A549 (cell line): ENCODE results near the gene SMIM38.

Source experiments
- MAFK ChIP-seq: fragments of 450-650 bp; IDR thresholded peaks from 2 replicates; pipeline ENCODE4 v1.6.1; 2014; ENCODE audit not compliant: partially characterized antibody
- MYC ChIP-seq: IDR thresholded peaks from 2 replicates; pipeline ENCODE4 v1.6.1; 2012; ENCODE audit warnings: mild to moderate bottlenecking, inconsistent platforms, low read length, improper control_type of control experiment, borderline replicate concordance
- NFE2L2 ChIP-seq: fragments of 150-350 bp; conservative IDR thresholded peaks from 2 replicates; pipeline ENCODE4 v1.6.1; 2014; ENCODE audit warnings: low read length
- NR3C1 ChIP-seq: fragments of >200 bp; sonication (Bioruptor Twin); formaldehyde crosslinking; IDR thresholded peaks from 3 replicates; pipeline ENCODE4 v1.6.1; 2017
- PHF8 ChIP-seq: fragments of 200-600 bp; sonication (generic); IDR thresholded peaks from 2 replicates; pipeline ENCODE4 v1.6.1; 2016; ENCODE audit warnings: low read depth, mild to moderate bottlenecking, antibody characterized with exemption, moderate library complexity, borderline replicate concordance
- POLR2A ChIP-seq: IDR thresholded peaks from 2 replicates; pipeline ENCODE4 v1.6.1; 2012; ENCODE audit warnings: mild to moderate bottlenecking, low read length
- POLR2AphosphoS2 ChIP-seq: conservative IDR thresholded peaks from 2 replicates; pipeline ENCODE4 v1.6.1; 2012; ENCODE audit warnings: low read length, improper control_type of control experiment, inconsistent platforms
- RFX5 ChIP-seq: fragments of 450-650 bp; IDR thresholded peaks from 2 replicates; pipeline ENCODE4 v1.7.1; 2014; ENCODE audit warnings: antibody characterized with exemption, mild to moderate bottlenecking, moderate library complexity
- SMC3 ChIP-seq: fragments of >200 bp; sonication (Bioruptor Twin); formaldehyde crosslinking; IDR thresholded peaks from 3 replicates; pipeline ENCODE4 v1.6.1; 2018; ENCODE audit warnings: inconsistent platforms
- ZC3H11A ChIP-seq: fragments of 450-650 bp; IDR thresholded peaks from 2 replicates; pipeline ENCODE4 v1.6.1; 2014; ENCODE audit warnings: antibody characterized with exemption, mild to moderate bottlenecking
- TF ChIP-seq, protein P1 (sequence below): fragments of >200 bp; sonication (Bioruptor Twin); formaldehyde crosslinking; IDR thresholded peaks from 3 replicates; pipeline ENCODE4 v1.5.1; 2016
- TF ChIP-seq, protein P2 (sequence below): fragments of 200-600 bp; sonication (generic); IDR thresholded peaks from 2 replicates; pipeline ENCODE4 v1.6.1; 2016; ENCODE audit warnings: antibody characterized with exemption, mild to moderate bottlenecking, moderate library complexity
- TF ChIP-seq, protein P3 (sequence below): IDR thresholded peaks from 2 replicates; pipeline ENCODE4 v1.6.1; 2012
- TF ChIP-seq, protein P4 (sequence below): fragments of 150-350 bp; IDR thresholded peaks from 2 replicates; pipeline ENCODE4 v1.6.1; 2014; ENCODE audit warnings: low read depth, mild to moderate bottlenecking, low read length

DNA sequence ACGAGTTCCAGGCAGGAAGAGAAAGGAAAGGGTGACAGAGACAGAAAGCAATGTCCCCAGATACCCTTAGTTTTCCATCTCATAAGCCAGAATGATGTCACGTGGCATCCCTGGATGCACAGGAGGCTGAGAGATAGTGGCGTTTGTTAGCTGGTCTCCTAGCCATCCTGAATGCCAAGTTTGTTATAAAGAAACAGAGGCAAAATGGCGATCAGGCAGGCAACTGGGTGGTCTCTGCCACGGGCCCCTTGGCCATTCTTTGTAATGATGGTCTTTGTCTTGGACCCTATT lies 5.3 kb downstream of the SMIM38 start:
- TF ChIP-seq, protein P1, sequence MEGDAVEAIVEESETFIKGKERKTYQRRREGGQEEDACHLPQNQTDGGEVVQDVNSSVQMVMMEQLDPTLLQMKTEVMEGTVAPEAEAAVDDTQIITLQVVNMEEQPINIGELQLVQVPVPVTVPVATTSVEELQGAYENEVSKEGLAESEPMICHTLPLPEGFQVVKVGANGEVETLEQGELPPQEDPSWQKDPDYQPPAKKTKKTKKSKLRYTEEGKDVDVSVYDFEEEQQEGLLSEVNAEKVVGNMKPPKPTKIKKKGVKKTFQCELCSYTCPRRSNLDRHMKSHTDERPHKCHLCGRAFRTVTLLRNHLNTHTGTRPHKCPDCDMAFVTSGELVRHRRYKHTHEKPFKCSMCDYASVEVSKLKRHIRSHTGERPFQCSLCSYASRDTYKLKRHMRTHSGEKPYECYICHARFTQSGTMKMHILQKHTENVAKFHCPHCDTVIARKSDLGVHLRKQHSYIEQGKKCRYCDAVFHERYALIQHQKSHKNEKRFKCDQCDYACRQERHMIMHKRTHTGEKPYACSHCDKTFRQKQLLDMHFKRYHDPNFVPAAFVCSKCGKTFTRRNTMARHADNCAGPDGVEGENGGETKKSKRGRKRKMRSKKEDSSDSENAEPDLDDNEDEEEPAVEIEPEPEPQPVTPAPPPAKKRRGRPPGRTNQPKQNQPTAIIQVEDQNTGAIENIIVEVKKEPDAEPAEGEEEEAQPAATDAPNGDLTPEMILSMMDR: no peak
- TF ChIP-seq MAFK: no peak
- no peak for TF ChIP-seq POLR2AphosphoS2
- no peak for TF ChIP-seq NFE2L2
- TF ChIP-seq SMC3: no peak
- TF ChIP-seq NR3C1: no peak
- TF ChIP-seq, protein P2, sequence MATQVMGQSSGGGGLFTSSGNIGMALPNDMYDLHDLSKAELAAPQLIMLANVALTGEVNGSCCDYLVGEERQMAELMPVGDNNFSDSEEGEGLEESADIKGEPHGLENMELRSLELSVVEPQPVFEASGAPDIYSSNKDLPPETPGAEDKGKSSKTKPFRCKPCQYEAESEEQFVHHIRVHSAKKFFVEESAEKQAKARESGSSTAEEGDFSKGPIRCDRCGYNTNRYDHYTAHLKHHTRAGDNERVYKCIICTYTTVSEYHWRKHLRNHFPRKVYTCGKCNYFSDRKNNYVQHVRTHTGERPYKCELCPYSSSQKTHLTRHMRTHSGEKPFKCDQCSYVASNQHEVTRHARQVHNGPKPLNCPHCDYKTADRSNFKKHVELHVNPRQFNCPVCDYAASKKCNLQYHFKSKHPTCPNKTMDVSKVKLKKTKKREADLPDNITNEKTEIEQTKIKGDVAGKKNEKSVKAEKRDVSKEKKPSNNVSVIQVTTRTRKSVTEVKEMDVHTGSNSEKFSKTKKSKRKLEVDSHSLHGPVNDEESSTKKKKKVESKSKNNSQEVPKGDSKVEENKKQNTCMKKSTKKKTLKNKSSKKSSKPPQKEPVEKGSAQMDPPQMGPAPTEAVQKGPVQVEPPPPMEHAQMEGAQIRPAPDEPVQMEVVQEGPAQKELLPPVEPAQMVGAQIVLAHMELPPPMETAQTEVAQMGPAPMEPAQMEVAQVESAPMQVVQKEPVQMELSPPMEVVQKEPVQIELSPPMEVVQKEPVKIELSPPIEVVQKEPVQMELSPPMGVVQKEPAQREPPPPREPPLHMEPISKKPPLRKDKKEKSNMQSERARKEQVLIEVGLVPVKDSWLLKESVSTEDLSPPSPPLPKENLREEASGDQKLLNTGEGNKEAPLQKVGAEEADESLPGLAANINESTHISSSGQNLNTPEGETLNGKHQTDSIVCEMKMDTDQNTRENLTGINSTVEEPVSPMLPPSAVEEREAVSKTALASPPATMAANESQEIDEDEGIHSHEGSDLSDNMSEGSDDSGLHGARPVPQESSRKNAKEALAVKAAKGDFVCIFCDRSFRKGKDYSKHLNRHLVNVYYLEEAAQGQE: no peak
- no peak for TF ChIP-seq POLR2A
- TF ChIP-seq ZC3H11A: no peak
- TF ChIP-seq, protein P3, sequence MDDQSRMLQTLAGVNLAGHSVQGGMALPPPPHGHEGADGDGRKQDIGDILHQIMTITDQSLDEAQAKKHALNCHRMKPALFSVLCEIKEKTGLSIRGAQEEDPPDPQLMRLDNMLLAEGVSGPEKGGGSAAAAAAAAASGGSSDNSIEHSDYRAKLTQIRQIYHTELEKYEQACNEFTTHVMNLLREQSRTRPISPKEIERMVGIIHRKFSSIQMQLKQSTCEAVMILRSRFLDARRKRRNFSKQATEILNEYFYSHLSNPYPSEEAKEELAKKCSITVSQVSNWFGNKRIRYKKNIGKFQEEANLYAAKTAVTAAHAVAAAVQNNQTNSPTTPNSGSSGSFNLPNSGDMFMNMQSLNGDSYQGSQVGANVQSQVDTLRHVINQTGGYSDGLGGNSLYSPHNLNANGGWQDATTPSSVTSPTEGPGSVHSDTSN: no peak
- no peak for TF ChIP-seq RFX5
- no peak for TF ChIP-seq MYC
- TF ChIP-seq, protein P4, sequence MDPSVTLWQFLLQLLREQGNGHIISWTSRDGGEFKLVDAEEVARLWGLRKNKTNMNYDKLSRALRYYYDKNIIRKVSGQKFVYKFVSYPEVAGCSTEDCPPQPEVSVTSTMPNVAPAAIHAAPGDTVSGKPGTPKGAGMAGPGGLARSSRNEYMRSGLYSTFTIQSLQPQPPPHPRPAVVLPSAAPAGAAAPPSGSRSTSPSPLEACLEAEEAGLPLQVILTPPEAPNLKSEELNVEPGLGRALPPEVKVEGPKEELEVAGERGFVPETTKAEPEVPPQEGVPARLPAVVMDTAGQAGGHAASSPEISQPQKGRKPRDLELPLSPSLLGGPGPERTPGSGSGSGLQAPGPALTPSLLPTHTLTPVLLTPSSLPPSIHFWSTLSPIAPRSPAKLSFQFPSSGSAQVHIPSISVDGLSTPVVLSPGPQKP: no peak
- no peak for TF ChIP-seq PHF8
